HepG2 (cell line): ENCODE results near the gene PLEKHM2. TPM values are rescaled to one million over a fixed set of nuclear protein-coding genes. Genes with fewer than 3 reads are reported as not detected.

Experiments used
- ATAC-seq: fragments of 200-7000 bp; cut with Tn5 transposase; 3 replicates; pipeline ENCODE4 v1.9.1; 2020; ENCODE audit warnings: mild to moderate bottlenecking, moderate library complexity
- BruUV-seq: library from RNA; stranded (reverse); fragments of 400-500 nt; replicated peaks from 2 replicates; lab custom pipeline; 2021; lab: Mats Ljungman, UMichigan
- CTCF ChIA-PET: fragments of 300-600 bp; formaldehyde crosslinking; extraction: SDS; loops from one replicate; lab custom pipeline; 2021; ENCODE audit warnings: low total read pairs, inconsistent platforms, low intra/inter-chr PET ratio; lab: Yijun Ruan, JAX
- POLR2A ChIA-PET: fragments of 350-600 bp; sonication (Branson Sonifier 250); formaldehyde crosslinking; loops from one replicate; lab custom pipeline; 2020; ENCODE audit warnings: antibody characterized with exemption, inconsistent platforms; lab: Yijun Ruan, JAX
- DNase-seq: peaks from one replicate; pipeline ENCODE4 v3.0.0-alpha.2; 2015; ENCODE audit warnings: low spot score
- FAIRE-seq: peaks from 3 replicates; lab custom pipeline; 2011; peaks lifted over from hg19 to GRCh38; lab: Jason Lieb, UNC
- H2AFZ ChIP-seq: one replicate; pipeline ENCODE4 v1.6.1; 2011; ENCODE audit warnings: low read length, inconsistent platforms
- H3K27ac ChIP-seq: fragments of 300-600 bp; 3 replicates; pipeline ENCODE4 v1.8.0; 2011; ENCODE audit warnings: mixed run types, mild to moderate bottlenecking, mixed read lengths, low read length, inconsistent platforms; ENCODE audit not compliant: insufficient read depth; ENCODE audit errors: extremely low read length
- H3K27me3 ChIP-seq, 2 experiments: fragments of 200-600 bp in 1 of 2; 2 replicates in 1 of 2; 3 replicates in 1 of 2; pipeline versions ENCODE4 v1.6.0 to v1.8.0; 2011; ENCODE audit warnings: low read length in 2 of 2, mild to moderate bottlenecking in 2 of 2, moderate library complexity in 2 of 2, inconsistent platforms in 1 of 2; ENCODE audit not compliant: insufficient read depth in 2 of 2, control insufficient read depth in 1 of 2
- H3K36me3 ChIP-seq, 2 experiments: fragments of 200-600 bp in 1 of 2; replicated peaks in 1 of 2; 2 replicates in 1 of 2; 3 replicates in 1 of 2; pipeline versions ENCODE4 v1.5.1 to v1.8.0; 2011; ENCODE audit warnings: low read length in 2 of 2, inconsistent platforms in 1 of 2; ENCODE audit not compliant: insufficient read depth in 2 of 2, control insufficient read depth in 1 of 2
- H3K4me1 ChIP-seq: 2 replicates; pipeline ENCODE4 v1.5.1; 2012; ENCODE audit warnings: low read length, inconsistent platforms; ENCODE audit not compliant: insufficient read depth
- H3K4me2 ChIP-seq: 2 replicates; pipeline ENCODE4 v1.6.0; 2011; ENCODE audit warnings: low read depth, low read length, inconsistent platforms
- H3K4me3 ChIP-seq, 3 experiments: fragments of 200-600 bp in 1 of 3; sonication (generic), shearing (Covaris generic) in 1 of 3; replicated peaks in 1 of 3; 2 replicates each; pipeline ENCODE4 v1.5.1; 2011 to 2016; ENCODE audit warnings: low read length in 3 of 3, inconsistent platforms in 2 of 3, low read depth in 2 of 3, mild to moderate bottlenecking in 2 of 3, control low read depth in 1 of 3, mixed read lengths in 1 of 3; ENCODE audit not compliant: insufficient read depth in 1 of 3
- H3K79me2 ChIP-seq: one replicate; pipeline ENCODE4 v1.6.1; 2011; ENCODE audit warnings: low read length, inconsistent platforms; ENCODE audit not compliant: insufficient read depth
- H3K9ac ChIP-seq: 2 replicates; pipeline ENCODE4 v1.6.0; 2011; ENCODE audit warnings: mild to moderate bottlenecking, low read depth, low read length, inconsistent platforms; ENCODE audit not compliant: insufficient read depth
- H3K9me3 ChIP-seq: 2 replicates; pipeline ENCODE4 v1.5.1; 2012; ENCODE audit warnings: mild to moderate bottlenecking, low read length
- H4K20me1 ChIP-seq: 2 replicates; pipeline ENCODE4 v1.6.0; 2011; ENCODE audit warnings: inconsistent platforms, mild to moderate bottlenecking, low read length, moderate library complexity; ENCODE audit not compliant: insufficient read depth
- ATRX ChIP-seq: sonication (generic); formaldehyde crosslinking; IDR thresholded peaks from 2 replicates; pipeline ENCODE4 v1.4.0; 2020; ENCODE audit warnings: missing genetic modification reagents, borderline replicate concordance
- MIXL1 ChIP-seq: IDR thresholded peaks from 2 replicates; pipeline ENCODE4 v1.6.1; 2016
- WGBS: methylation state at CpG from one replicate; pipeline ENCODE4 v1.1.6; 2017; ENCODE audit warnings: low lambda C conversion rate; 5-methylcytosine and 5-hydroxymethylcytosine counted together
- in situ Hi-C: cut with HindIII; loops from 2 replicates; pipeline ENCODE4 v1.10.0; 2017; ENCODE audit warnings: low pct_unique_long_range_greater_than_20kb; ENCODE audit not compliant: extremely low pct_ligation_motif_present
- intact Hi-C: fragments of 100-400 bp; cut with micrococcal nuclease; formaldehyde crosslinking; loops from one replicate; pipeline ENCODE4 v1.10.0; 2022; ENCODE audit not compliant: unreplicated experiment
- polyA plus RNA-seq, 8 experiments: library from polyadenylated mRNA; depleted of rRNA in 3 of 8; stranded (reverse) in 7 of 8; unstranded in 1 of 8; fragments of >200 nt; fragmentation: Illumina TruSeq in 4 of 8; extraction: Trizol in 4 of 8; gene quantifications; 2 replicates each; pipeline versions ENCODE4 v1.2.1 to v1.2.3, GENCODE V29; 2011 to 2016; ENCODE audit warnings: low read depth in 4 of 8, missing spikeins in 1 of 8, mixed read lengths in 1 of 8; ENCODE audit not compliant: insufficient read depth in 1 of 8
- total RNA-seq, 5 experiments: library from RNA; depleted of rRNA; stranded (reverse); fragments of >200 nt; fragmentation: Illumina TruSeq; extraction: Trizol; gene quantifications; 2 replicates each; pipeline ENCODE4 v1.2.3, GENCODE V29; 2016; ENCODE audit warnings: low read depth in 1 of 5
- TF ChIP-seq, protein P1 (sequence below): IDR thresholded peaks from 2 replicates; pipeline ENCODE4 v1.6.1; 2016; ENCODE audit warnings: missing genetic modification reagents, missing compliant biosample characterization
- TF ChIP-seq, protein P2 (sequence below): IDR thresholded peaks from 2 replicates; pipeline ENCODE4 v1.6.1; 2016; ENCODE audit warnings: missing compliant biosample characterization, missing genetic modification reagents, borderline replicate concordance
- TF ChIP-seq, protein P3 (sequence below): sonication (generic); formaldehyde crosslinking; IDR thresholded peaks from 2 replicates; pipeline ENCODE4 v1.5.0; 2020; ENCODE audit warnings: mild to moderate bottlenecking, missing genetic modification reagents

PLEKHM2 gene
- total and polyA plus RNA-seq, 2 of the 13 experiments (the other 11 are each of a cell fraction or from before 2014, with no cell fraction given): 16.5 to 27.3 TPM

DNA sequence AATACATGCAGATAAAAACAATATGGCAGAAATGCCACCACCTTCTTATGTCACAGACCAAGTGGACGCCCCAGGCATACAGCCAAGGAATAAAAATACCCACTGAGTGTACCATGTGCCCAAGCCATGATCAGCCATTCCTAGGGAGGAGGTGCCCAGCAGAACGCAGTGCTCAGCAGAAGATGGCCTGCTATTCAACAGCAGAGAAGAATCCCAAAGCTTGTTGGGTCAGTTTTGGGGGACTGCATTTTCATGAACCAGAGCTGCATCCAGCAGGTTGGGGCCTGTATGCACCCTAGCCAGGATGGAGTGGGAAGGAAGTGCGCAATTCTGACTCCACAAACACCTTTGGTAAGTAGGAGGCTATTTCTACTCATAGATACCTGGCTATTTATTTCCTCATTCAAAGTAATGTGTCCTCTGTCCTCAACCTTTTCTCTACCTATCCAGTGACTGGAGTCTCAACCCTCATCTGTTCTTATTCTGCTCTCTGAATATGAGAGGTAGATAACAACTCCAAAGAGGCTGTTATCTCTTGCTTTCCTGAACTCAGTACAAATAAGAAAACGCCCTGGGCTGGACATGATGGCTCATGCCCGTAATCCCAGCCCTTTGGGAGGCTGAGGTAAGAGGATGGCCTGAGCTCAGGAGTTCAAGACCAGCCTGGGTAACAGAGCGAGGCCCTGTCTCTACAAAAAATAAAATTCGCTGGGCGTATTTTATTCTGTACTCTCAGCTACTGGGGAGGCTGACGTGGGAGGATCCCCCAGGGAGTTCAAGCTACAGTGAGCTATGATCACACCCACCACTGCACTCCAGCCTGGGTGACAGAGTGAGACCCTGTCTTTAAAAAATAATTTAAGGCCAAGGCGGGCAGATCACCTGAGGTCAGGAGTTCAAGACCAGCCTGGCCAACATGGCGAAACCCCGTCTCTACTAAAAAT is 2.5 kb upstream of the PLEKHM2 start:
- FAIRE-seq: no peak
- H3K27ac ChIP-seq: no peak overlapping the region
- no peaks in the 10 kb centered on the region for H3K36me3 ChIP-seq
- no peak for DNase-seq
- no peak for TF ChIP-seq ATRX (CRISPR knock-in tag)
- TF ChIP-seq, protein P1, sequence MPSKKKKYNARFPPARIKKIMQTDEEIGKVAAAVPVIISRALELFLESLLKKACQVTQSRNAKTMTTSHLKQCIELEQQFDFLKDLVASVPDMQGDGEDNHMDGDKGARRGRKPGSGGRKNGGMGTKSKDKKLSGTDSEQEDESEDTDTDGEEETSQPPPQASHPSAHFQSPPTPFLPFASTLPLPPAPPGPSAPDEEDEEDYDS (CRISPR knock-in tag): no peak
- TF ChIP-seq, protein P2, sequence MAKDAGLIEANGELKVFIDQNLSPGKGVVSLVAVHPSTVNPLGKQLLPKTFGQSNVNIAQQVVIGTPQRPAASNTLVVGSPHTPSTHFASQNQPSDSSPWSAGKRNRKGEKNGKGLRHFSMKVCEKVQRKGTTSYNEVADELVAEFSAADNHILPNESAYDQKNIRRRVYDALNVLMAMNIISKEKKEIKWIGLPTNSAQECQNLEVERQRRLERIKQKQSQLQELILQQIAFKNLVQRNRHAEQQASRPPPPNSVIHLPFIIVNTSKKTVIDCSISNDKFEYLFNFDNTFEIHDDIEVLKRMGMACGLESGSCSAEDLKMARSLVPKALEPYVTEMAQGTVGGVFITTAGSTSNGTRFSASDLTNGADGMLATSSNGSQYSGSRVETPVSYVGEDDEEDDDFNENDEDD: no peak
- TF ChIP-seq MIXL1 (CRISPR knock-in tag): no peak
- TF ChIP-seq, protein P3, sequence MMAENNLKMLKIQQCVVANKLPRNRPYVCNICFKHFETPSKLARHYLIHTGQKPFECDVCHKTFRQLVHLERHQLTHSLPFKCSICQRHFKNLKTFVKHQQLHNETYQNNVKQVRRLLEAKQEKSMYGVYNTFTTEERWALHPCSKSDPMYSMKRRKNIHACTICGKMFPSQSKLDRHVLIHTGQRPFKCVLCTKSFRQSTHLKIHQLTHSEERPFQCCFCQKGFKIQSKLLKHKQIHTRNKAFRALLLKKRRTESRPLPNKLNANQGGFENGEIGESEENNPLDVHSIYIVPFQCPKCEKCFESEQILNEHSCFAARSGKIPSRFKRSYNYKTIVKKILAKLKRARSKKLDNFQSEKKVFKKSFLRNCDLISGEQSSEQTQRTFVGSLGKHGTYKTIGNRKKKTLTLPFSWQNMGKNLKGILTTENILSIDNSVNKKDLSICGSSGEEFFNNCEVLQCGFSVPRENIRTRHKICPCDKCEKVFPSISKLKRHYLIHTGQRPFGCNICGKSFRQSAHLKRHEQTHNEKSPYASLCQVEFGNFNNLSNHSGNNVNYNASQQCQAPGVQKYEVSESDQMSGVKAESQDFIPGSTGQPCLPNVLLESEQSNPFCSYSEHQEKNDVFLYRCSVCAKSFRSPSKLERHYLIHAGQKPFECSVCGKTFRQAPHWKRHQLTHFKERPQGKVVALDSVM: peak; percentile 34; the same call in 1 of the 2 replicates
- peak overlapping the region; percentile 59 for H3K4me2 ChIP-seq
- H3K9ac ChIP-seq: no peak overlapping the region
- peak; percentile 9; the same call in 2 of the 3 replicates for ATAC-seq
- H3K27me3 ChIP-seq: no peaks in the 10 kb centered on the region
- WGBS: 29% methylated on average over 11 of the region's 12 CpGs
- intact Hi-C loops (loop anchor here (10.0 kb wide), 2 partner anchors 57 to 63 kb away; partner anchors contain the start of gene TMEM82), in situ Hi-C loops (no loop called here)
- BruUV-seq: no TSS peak
- peak overlapping the region in 1 of 3 experiments; percentile 15; a peak in 1 of 6 replicates for H3K4me3 ChIP-seq
- H3K4me1 ChIP-seq: peaks cover 50% of the 10 kb centered on the region
- ChIA-PET POLR2A (interaction anchor here (0.9 to 2.4 kb wide), 6 partner anchors 8 to 295 kb away, joined by 3 to 12 read pairs (median 4); partner anchors contain the start of genes DNAJC16 and ZBTB17), CTCF (no interaction called here)
- H3K79me2 ChIP-seq: peaks cover 18% of the 10 kb centered on the region
- H3K9me3 ChIP-seq: no peaks in the 10 kb centered on the region
- no peak overlapping the region for H2AFZ ChIP-seq
- 0 out of 2 replicates have a peak, but pooled peaks cover 5% of the 10 kb centered on the region for H4K20me1 ChIP-seq
